NT2/D1 (cell line): ENCODE data around the gene LCOR.
"Not testable (repeated sequence)": the region's sequence is repeated elsewhere in the genome, so short reads cannot be mapped to it uniquely, and the experiment has no call there.

ENCODE experiments used
- DNase-seq: peaks from one replicate; pipeline ENCODE4 v3.0.0-alpha.2; 2011; ENCODE audit warnings: low read depth, low spot score
- H3K27me3 ChIP-seq: 2 replicates; pipeline ENCODE4 v1.6.0; 2011; ENCODE audit warnings: mild to moderate bottlenecking; ENCODE audit not compliant: insufficient read length, insufficient read depth
- H3K36me3 ChIP-seq: 2 replicates; pipeline ENCODE4 v1.6.1; 2011; ENCODE audit warnings: mild to moderate bottlenecking, low read length, mixed read lengths; ENCODE audit not compliant: insufficient read depth, insufficient read length
- H3K4me1 ChIP-seq: 2 replicates; pipeline ENCODE4 v1.5.1; 2011; ENCODE audit not compliant: insufficient read depth, insufficient read length
- H3K4me3 ChIP-seq: 2 replicates; pipeline ENCODE4 v1.5.1; 2011; ENCODE audit warnings: low read depth; ENCODE audit not compliant: insufficient read length
- H3K9ac ChIP-seq: 2 replicates; pipeline ENCODE4 v1.6.0; 2011; ENCODE audit warnings: low read depth; ENCODE audit not compliant: insufficient read length
- H3K9me3 ChIP-seq: 2 replicates; pipeline ENCODE4 v1.5.1; 2011; ENCODE audit warnings: mild to moderate bottlenecking, low read length; ENCODE audit not compliant: insufficient read depth
- SUZ12 ChIP-seq: IDR thresholded peaks from 2 replicates; pipeline ENCODE4 v1.6.1; 2011; ENCODE audit not compliant: insufficient read length, insufficient read depth; ENCODE audit errors: extremely low read depth
- YY1 ChIP-seq: IDR thresholded peaks from 2 replicates; pipeline ENCODE4 v1.6.1; 2011; ENCODE audit not compliant: insufficient read length, insufficient read depth
- ZNF274 ChIP-seq: IDR thresholded peaks from 2 replicates; pipeline ENCODE4 v1.6.1; 2011; ENCODE audit warnings: mild to moderate bottlenecking, low read depth, low read length

LCOR gene

GRCh38 chr10:96922978-96923948 is 91.2 kb downstream of the LCOR start:
- H3K9ac ChIP-seq, result no peak overlapping the region
- no peak for DNase-seq
- TF ChIP-seq SUZ12 (no peak), ZNF274 (no peak), YY1 (no peak)
- no peaks in the 10 kb centered on the region for H3K27me3 ChIP-seq
- peaks cover 10% of the 10 kb centered on the region; the same call in 1 of the 2 replicates for H3K9me3 ChIP-seq
- H3K4me3 ChIP-seq, result no peak overlapping the region
- peaks cover 3% of the 10 kb centered on the region for H3K36me3 ChIP-seq
- no peaks in the 10 kb centered on the region for H3K4me1 ChIP-seq

GRCh38 chr10:96924861-96925260 is 92.8 kb downstream of the LCOR start:
- no peaks in the 10 kb centered on the region for H3K4me1 ChIP-seq
- DNase-seq, result no peak
- peaks cover 10% of the 10 kb centered on the region; the same call in 1 of the 2 replicates for H3K9me3 ChIP-seq
- no peak for TF ChIP-seq YY1
- TF ChIP-seq ZNF274, result no peak
- no peak for TF ChIP-seq SUZ12
- no peak overlapping the region for H3K4me3 ChIP-seq
- H3K9ac ChIP-seq, result no peak overlapping the region
- H3K27me3 ChIP-seq, result no peaks in the 10 kb centered on the region
- H3K36me3 ChIP-seq, result peaks cover 3% of the 10 kb centered on the region

- H3K9me3 ChIP-seq, result peaks cover 10% of the 10 kb centered on the region; the same call in 1 of the 2 replicates
- H3K4me3 ChIP-seq, result no peak overlapping the region
- peaks cover 6% of the 10 kb centered on the region for H3K36me3 ChIP-seq
- no peak overlapping the region for H3K9ac ChIP-seq
- no peaks in the 10 kb centered on the region for H3K27me3 ChIP-seq
- no peaks in the 10 kb centered on the region for H3K4me1 ChIP-seq
- no peak for TF ChIP-seq YY1
- TF ChIP-seq ZNF274, result no peak
- no peak for TF ChIP-seq SUZ12
- DNase-seq, result no peak
Measured at GRCh38 chr10:96930469-96930868, 98.4 kb downstream of the LCOR start.

- Histone ChIP-seq H3K4me3 (no peak overlapping the region), H3K9ac (no peak overlapping the region), H3K4me1 (no peaks in the 10 kb centered on the region), H3K9me3 (0 out of 2 replicates have a peak, but pooled peaks cover 25% of the 10 kb centered on the region), H3K27me3 (no peaks in the 10 kb centered on the region), H3K36me3 (peaks cover 6% of the 10 kb centered on the region)
- no peak for TF ChIP-seq YY1
- no peak for TF ChIP-seq SUZ12
- no peak for DNase-seq
Measured at GRCh38 chr10:96935148-96935547, 103.0 kb downstream of the LCOR start.

- no peaks in the 10 kb centered on the region for H3K4me1 ChIP-seq
- no peak for DNase-seq
- no peak for TF ChIP-seq YY1
- no peak for TF ChIP-seq ZNF274
- TF ChIP-seq SUZ12, result no peak
- no peaks in the 10 kb centered on the region for H3K27me3 ChIP-seq
- H3K9me3 ChIP-seq, result 0 out of 2 replicates have a peak, but pooled peaks cover 25% of the 10 kb centered on the region
- peaks cover 3% of the 10 kb centered on the region for H3K36me3 ChIP-seq
- H3K9ac ChIP-seq, result no peak overlapping the region
- H3K4me3 ChIP-seq, result no peak overlapping the region
Measured at GRCh38 chr10:96935810-96936209, 103.7 kb downstream of the LCOR start.

- not testable (repeated sequence) for H3K4me1 ChIP-seq, H3K9ac ChIP-seq, H3K4me3 ChIP-seq, H3K36me3 ChIP-seq, H3K27me3 ChIP-seq, DNase-seq
- 0 out of 2 replicates have a peak, but pooled peaks cover 17% of the 10 kb centered on the region for H3K9me3 ChIP-seq
Measured at GRCh38 chr10:96943161-96943560, 111.1 kb downstream of the LCOR start.

GRCh38 chr10:96947036-96947435 is 114.9 kb downstream of the LCOR start:
- H3K9ac ChIP-seq, result no peak overlapping the region
- no peak overlapping the region for H3K4me3 ChIP-seq
- DNase-seq, result no peak
- no peaks in the 10 kb centered on the region for H3K4me1 ChIP-seq
- peaks cover 5% of the 10 kb centered on the region for H3K36me3 ChIP-seq
- no peaks in the 10 kb centered on the region for H3K9me3 ChIP-seq
- H3K27me3 ChIP-seq, result no peaks in the 10 kb centered on the region
- TF ChIP-seq ZNF274 (no peak), YY1 (no peak), SUZ12 (no peak)
